Ovary (tissue), 9 donors: ENCODE results near the gene THSD4. TPM values are rescaled to one million over a fixed set of nuclear protein-coding genes. Genes with fewer than 3 reads are reported as not detected.

Experiments used
- DNase-seq, 5 donors: peaks; one replicate each; pipeline ENCODE4 v3.0.0-alpha.2; 2019 to 2020
- H3K27ac ChIP-seq, 2 donors: fragments of 200-600 bp; one replicate each; pipeline versions ENCODE4 v1.5.1 to v1.8.0; 2019 to 2022
- H3K27me3 ChIP-seq: fragments of 200-600 bp; one replicate; pipeline ENCODE4 v1.8.0; 2022
- H3K36me3 ChIP-seq: fragments of 200-600 bp; sonication (generic); one replicate; pipeline ENCODE4 v1.5.1; 2019
- H3K4me1 ChIP-seq: one replicate; pipeline ENCODE4 v1.8.1; 2013; ENCODE audit warnings: mild to moderate bottlenecking, moderate library complexity; ENCODE audit not compliant: insufficient read depth
- H3K4me3 ChIP-seq: fragments of 200-600 bp; sonication (generic); one replicate; pipeline ENCODE4 v1.5.1; 2017
- H3K9me3 ChIP-seq, 2 donors: fragments of 200-600 bp in 1 of 2; sonication (generic) in 1 of 2; one replicate each; pipeline versions ENCODE4 v1.5.1 to v1.8.1; 2013 to 2019; ENCODE audit warnings: mild to moderate bottlenecking in 1 of 2, moderate library complexity in 1 of 2
- CTCF ChIP-seq, 3 donors: fragments of 450-650 bp in 2 of 3; fragments of 200-600 bp in 1 of 3; IDR thresholded peaks; one replicate each; pipeline versions ENCODE4 v1.5.1 to v1.8.0; 2016 to 2022; ENCODE audit warnings: antibody characterized with exemption in 3 of 3, mild to moderate bottlenecking in 1 of 3
- EP300 ChIP-seq: sonication (generic); formaldehyde crosslinking; IDR thresholded peaks from one replicate; pipeline ENCODE4 v1.6.1; 2017; ENCODE audit warnings: antibody characterized with exemption
- POLR2A ChIP-seq: fragments of 450-650 bp; IDR thresholded peaks from one replicate; pipeline ENCODE4 v1.6.1; 2017; ENCODE audit warnings: antibody characterized with exemption, mild to moderate bottlenecking, moderate library complexity
- WGBS, 3 donors: extraction: QIAGEN DNeasy Blood & Tissue Kit in 1 of 3; methylation state at CpG; one replicate each; pipeline versions ENCODE4 v1.1.5 to v1.1.7; 2013 to 2017; 5-methylcytosine and 5-hydroxymethylcytosine counted together
- intact Hi-C, 4 donors: fragments of 100-400 bp; cut with DNase I; formaldehyde crosslinking; loops; one replicate each; pipeline versions ENCODE4 v1.11.0 to v1.15.1; 2022 to 2023
- polyA plus RNA-seq, 2 donors: library from polyadenylated mRNA; stranded (reverse); fragments of 200-250 nt in 1 of 2; fragments of 350-450 nt in 1 of 2; fragmentation: Illumina TruSeq in 1 of 2; extraction: RNeasy Lipid Tissue Mini Kit (QIAGEN cat#74804) in 1 of 2; gene quantifications; one replicate each; pipeline ENCODE4 v1.2.3, GENCODE V29; 2013 to 2014
- total RNA-seq, 7 donors: library from RNA; depleted of rRNA in 2 of 7; stranded (reverse); fragments of >200 nt in 2 of 7; fragmentation: NEBNext Ultra II Directional in 3 of 7; extraction: Animal tissue kit (Norgen Biotek cat#: 25700) in 3 of 7; gene quantifications; one replicate each; pipeline versions ENCODE4 v1.1.0 to v1.2.4, GENCODE V29; 2016 to 2023
- donor health status: DM: no; HTN: no; CAD: no; lungs with moderate emphysema.
- donor health status: DM: no; HTN: no; CAD: no.
- donor health status: Bipolar disorder and iron deficiency.
- donor health status: DM: yes; HTN: yes; CAD: no.
- donor health status: DM: no; HTN: no; CAD: no.
- donor health status: DM: yes; HTN: yes; CAD: no.

THSD4 gene
- total and polyA plus RNA-seq, 9 donors: 3.2 to 53.4 (median 13.5) TPM

DNA sequence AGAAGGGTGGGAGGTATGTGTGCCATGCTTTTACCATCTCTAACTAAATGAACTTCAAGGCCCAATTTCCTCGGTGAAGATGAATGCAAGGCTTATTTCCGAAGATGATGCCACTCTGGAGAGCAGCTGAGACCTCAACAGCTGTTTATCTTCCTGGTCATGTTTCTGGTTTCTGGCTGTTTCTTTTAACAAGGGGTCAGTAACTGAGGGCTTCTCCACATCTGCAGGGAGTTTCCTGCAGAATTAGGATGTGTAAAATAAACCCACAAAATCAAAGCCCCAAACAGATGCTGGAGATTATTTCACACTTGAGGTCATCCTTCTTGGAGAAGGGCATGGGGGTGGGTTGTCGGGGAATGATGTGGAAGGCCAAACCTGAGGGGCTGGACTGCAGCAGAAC, 220.3 kb downstream of the THSD4 start:
- Histone ChIP-seq H3K27me3 (no peaks in the 10 kb centered on the region), H3K36me3 (no peaks in the 10 kb centered on the region), H3K4me3 (no peak overlapping the region), H3K4me1 (peaks cover 3% of the 10 kb centered on the region), H3K9me3 (no peaks in the 10 kb centered on the region), H3K27ac (no peak overlapping the region)
- 23 to 54% (median 40%) methylated on average over 3 of the region's 3 CpGs for WGBS, 3 donors
- no peak for TF ChIP-seq POLR2A
- no peak for TF ChIP-seq CTCF (IDR thresholded peaks at IDR 0.05)
- no peak for TF ChIP-seq EP300
- intact Hi-C loops: no loop called here
- DNase-seq: no peak

DNA sequence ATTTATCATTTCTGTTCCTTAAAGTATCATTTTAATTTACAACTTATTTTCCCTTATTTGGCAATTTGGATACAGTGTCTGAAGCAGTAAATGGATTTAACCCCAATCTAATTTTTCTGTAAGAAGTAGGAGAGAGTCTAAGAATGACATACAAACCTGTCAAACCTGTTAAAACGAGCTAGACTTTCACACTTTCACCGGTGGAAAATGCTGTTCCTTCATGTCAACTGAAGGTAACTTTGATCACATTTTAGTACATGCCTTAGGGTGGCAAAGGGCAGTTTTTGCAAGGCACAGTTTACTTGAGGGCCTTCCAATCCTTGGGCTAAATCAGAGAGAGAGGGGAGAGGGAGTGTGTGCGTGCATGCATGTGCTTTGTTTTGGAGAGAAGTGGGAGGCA, 221.4 kb downstream of the THSD4 start:
- H3K27ac ChIP-seq: no peak overlapping the region
- H3K9me3 ChIP-seq: no peaks in the 10 kb centered on the region
- WGBS, 3 donors: 78 to 90% (median 86%) methylated on average over 3 of the region's 3 CpGs
- H3K4me3 ChIP-seq: no peak overlapping the region
- H3K27me3 ChIP-seq: no peaks in the 10 kb centered on the region
- intact Hi-C loops: no loop called here
- TF ChIP-seq EP300 (no peak), CTCF (IDR thresholded peaks at IDR 0.05) (no peak), POLR2A (no peak)
- H3K4me1 ChIP-seq: peaks cover 3% of the 10 kb centered on the region
- H3K36me3 ChIP-seq: no peaks in the 10 kb centered on the region
- DNase-seq: no peak

- no peak for TF ChIP-seq POLR2A
- no peak for TF ChIP-seq EP300
- TF ChIP-seq CTCF (IDR thresholded peaks at IDR 0.05): no peak
- no peak for DNase-seq
- no peak overlapping the region for H3K27ac ChIP-seq
- H3K27me3 ChIP-seq: no peaks in the 10 kb centered on the region
- intact Hi-C loops: no loop called here
- no peak overlapping the region for H3K4me3 ChIP-seq
- H3K4me1 ChIP-seq: peaks cover 3% of the 10 kb centered on the region
- no peaks in the 10 kb centered on the region for H3K9me3 ChIP-seq
- H3K36me3 ChIP-seq: no peaks in the 10 kb centered on the region
- 80 to 91% (median 83%) methylated on average over 5 of the region's 5 CpGs for WGBS, 3 donors
Measured at GRCh38 chr15:71337197-71337845, 222.1 kb downstream of the THSD4 start.

- no peak for TF ChIP-seq EP300
- TF ChIP-seq CTCF (IDR thresholded peaks at IDR 0.05): no peak
- TF ChIP-seq POLR2A: no peak
Measured at GRCh38 chr15:71338265-71338664, 223.0 kb downstream of the THSD4 start.

More at GRCh38 chr15:71338265-71338664, 223.0 kb downstream of the THSD4 start:
- Histone ChIP-seq H3K27ac (no peak overlapping the region), H3K4me1 (peaks cover 3% of the 10 kb centered on the region), H3K36me3 (no peaks in the 10 kb centered on the region), H3K27me3 (no peaks in the 10 kb centered on the region), H3K9me3 (no peaks in the 10 kb centered on the region), H3K4me3 (no peak overlapping the region)
- intact Hi-C loops: no loop called here
- no peak for DNase-seq
- 67 to 83% (median 80%) methylated on average over 9 of the region's 9 CpGs for WGBS, 3 donors
